Naive B cell (primary cell): Measurements from ENCODE around the gene TCERG1. TPM values are rescaled to one million over a fixed set of nuclear protein-coding genes. Genes with fewer than 3 reads are reported as not detected.

Experiments used
- ATAC-seq, 2 donors: fragments of 150-1000 bp; cut with Tn5 transposase; 2 replicates each; pipeline ENCODE4 v1.10.0; 2021; ENCODE audit warnings: low read depth in 2 of 2, mild to moderate bottlenecking in 2 of 2, moderate library complexity in 2 of 2
- DNase-seq: peaks from one replicate; pipeline ENCODE4 v3.0.0; 2022
- H3K27ac Mint-ChIP-seq, 6 donors: one replicate each; pipeline ENCODE4 v1.8.0; 2020 to 2022; ENCODE audit warnings: mild to moderate bottlenecking in 6 of 6, mixed read lengths in 6 of 6, moderate library complexity in 5 of 6, inconsistent platforms in 2 of 6
- H3K27me3 Mint-ChIP-seq, 3 donors: one replicate each; pipeline ENCODE4 v1.8.0; 2021 to 2022; ENCODE audit warnings: mixed read lengths in 3 of 3, mild to moderate bottlenecking in 1 of 3
- H3K36me3 Mint-ChIP-seq, 2 donors: one replicate each; pipeline ENCODE4 v1.8.0; 2020 to 2022; ENCODE audit warnings: mixed read lengths in 2 of 2, inconsistent platforms in 1 of 2, mild to moderate bottlenecking in 1 of 2
- H3K4me1 Mint-ChIP-seq, 3 donors: one replicate each; pipeline ENCODE4 v1.8.0; 2020 to 2022; ENCODE audit warnings: mixed read lengths in 3 of 3, inconsistent platforms in 1 of 3, mild to moderate bottlenecking in 1 of 3, moderate library complexity in 1 of 3
- H3K4me3 Mint-ChIP-seq, 8 donors: one replicate each; pipeline ENCODE4 v1.8.0; 2020 to 2022; ENCODE audit warnings: mild to moderate bottlenecking in 8 of 8, mixed read lengths in 8 of 8, moderate library complexity in 8 of 8, inconsistent platforms in 2 of 8
- H3K9me3 Mint-ChIP-seq, 7 donors: one replicate each; pipeline ENCODE4 v1.8.0; 2020 to 2022; ENCODE audit warnings: mixed read lengths in 7 of 7, mild to moderate bottlenecking in 5 of 7, inconsistent platforms in 2 of 7, moderate library complexity in 1 of 7
- polyA plus RNA-seq, 6 donors: library from polyadenylated mRNA; unstranded; fragments of 300-500 nt; fragmentation: Illumina TruSeq; gene quantifications; one replicate each; pipeline ENCODE4 v1.2.3, GENCODE V29; 2021; ENCODE audit warnings: low read depth in 6 of 6

TCERG1 gene
- polyA plus RNA-seq, 6 donors from 2014 or later, result 22.0 to 62.2 (median 44.3) TPM

DNA sequence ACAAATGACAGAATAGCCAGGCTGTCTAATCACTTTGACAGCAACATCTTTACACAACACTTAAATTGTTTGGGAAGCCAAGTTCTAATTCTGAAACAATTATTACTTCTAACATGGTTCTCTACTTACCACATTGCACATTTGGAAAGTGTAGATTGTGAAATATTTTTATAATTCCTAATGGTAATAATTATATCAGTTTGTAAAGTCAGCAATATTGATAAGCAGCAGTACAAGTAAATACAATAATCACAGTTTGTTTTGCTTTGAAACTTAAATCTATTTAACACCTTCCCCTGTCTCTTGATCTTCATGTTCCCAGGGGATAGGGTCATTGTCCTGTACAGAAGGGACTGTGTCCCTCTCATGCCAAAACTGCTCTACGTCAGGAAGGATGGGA, 67.4 kb downstream of the TCERG1 start:
- no peak for DNase-seq
- no peak overlapping the region for H3K4me3 Mint-ChIP-seq
- no peaks in the 10 kb centered on the region for H3K4me1 Mint-ChIP-seq
- no peak for ATAC-seq
- H3K36me3 Mint-ChIP-seq, result peaks cover 2 to 10% of the 10 kb centered on the region in 2 donors
- H3K27me3 Mint-ChIP-seq, result peaks cover 0 to 4% (median 0%) of the 10 kb centered on the region in 3 donors
- H3K9me3 Mint-ChIP-seq, result peaks cover 0 to under 1% (median 0%) of the 10 kb centered on the region in 7 donors
- no peak overlapping the region for H3K27ac Mint-ChIP-seq

DNA sequence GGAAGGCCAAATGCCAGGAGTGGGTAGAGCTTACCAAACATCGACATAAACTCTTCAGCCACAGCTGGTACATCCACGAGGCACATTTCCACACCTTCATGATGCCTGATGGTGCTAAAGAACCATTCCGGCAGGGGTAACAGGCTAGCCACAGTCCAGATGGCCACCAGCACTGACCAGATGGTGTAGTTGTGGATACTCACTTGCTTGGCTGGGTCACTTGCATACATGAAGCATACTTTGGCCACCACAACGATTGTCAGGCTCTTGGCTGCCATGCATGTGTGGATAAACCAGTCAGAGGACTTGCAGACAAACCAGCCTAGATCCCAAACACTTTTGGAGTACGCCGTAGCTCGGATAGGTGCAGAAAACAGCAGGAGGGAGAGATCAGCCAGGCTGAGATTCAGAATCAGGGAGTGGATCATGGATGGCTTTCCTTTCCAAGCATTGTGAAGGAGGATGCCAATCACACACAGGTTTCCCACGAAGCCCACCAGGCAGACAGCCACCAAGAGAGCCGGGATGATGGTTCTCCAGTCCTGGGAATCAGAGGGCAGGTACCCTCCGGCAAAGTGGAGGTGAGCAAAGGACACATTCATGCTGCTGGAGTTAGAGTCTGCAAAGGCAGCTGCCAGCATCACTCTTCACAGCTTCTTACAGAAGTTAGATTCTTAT, 68.5 kb downstream of the TCERG1 start:
- H3K4me3 Mint-ChIP-seq, result no peak overlapping the region
- H3K27ac Mint-ChIP-seq, result no peak overlapping the region
- H3K36me3 Mint-ChIP-seq, result peaks cover 0 to 7% of the 10 kb centered on the region in 2 donors
- H3K9me3 Mint-ChIP-seq, result peaks cover 0 to 2% (median 0%) of the 10 kb centered on the region in 7 donors
- H3K27me3 Mint-ChIP-seq, result peaks cover 0 to 5% (median 0%) of the 10 kb centered on the region in 3 donors
- no peaks in the 10 kb centered on the region for H3K4me1 Mint-ChIP-seq
- no peak for ATAC-seq
- DNase-seq, result no peak

DNA sequence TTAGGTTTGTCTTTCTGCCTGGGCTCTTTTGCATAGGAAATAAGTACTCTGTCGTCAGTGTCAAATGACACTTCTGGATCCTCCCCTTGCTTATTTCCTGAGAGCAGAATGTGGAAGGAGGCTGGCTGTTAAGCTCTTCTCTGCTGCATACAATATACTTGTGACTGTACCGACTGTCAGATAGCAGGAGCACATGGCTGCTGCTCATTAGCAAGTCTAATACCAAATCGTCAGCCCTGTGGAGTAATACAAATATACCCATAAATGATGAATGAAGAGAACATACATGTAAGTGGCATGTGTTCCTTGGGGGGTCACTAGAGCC, 69.0 kb downstream of the TCERG1 start, which contains the start of gene GPR151:
Gene GPR151, minus strand, starts transcription at position 40 of the 325 bp plus-strand sequence. CDS start 77 bp downstream, outside the sequence.
- Mint-ChIP-seq H3K4me1 (no peaks in the 10 kb centered on the region), H3K27me3 (peaks cover 0 to 7% (median 3%) of the 10 kb centered on the region in 3 donors), H3K9me3 (peaks cover 0 to 2% (median 0%) of the 10 kb centered on the region in 7 donors), H3K4me3 (no peak within 1 kb of the TSS), H3K36me3 (peaks cover 0 to 2% of the 10 kb centered on the region in 2 donors), H3K27ac (no peak within 1 kb of the TSS)
- ATAC-seq (peak in 1 of 2 donors; percentile 38), DNase-seq (no peak)

GRCh38 chr5:146519554-146519953, 72.4 kb downstream of the TCERG1 start:
- Mint-ChIP-seq H3K9me3 (peaks cover 0 to 2% (median 0%) of the 10 kb centered on the region in 7 donors), H3K36me3 (no peaks in the 10 kb centered on the region), H3K4me1 (no peaks in the 10 kb centered on the region), H3K27ac (no peak overlapping the region), H3K4me3 (no peak overlapping the region), H3K27me3 (peaks cover 9 to 24% (median 15%) of the 10 kb centered on the region in 3 donors)
- DNase-seq, result no peak
- no peak for ATAC-seq

DNA sequence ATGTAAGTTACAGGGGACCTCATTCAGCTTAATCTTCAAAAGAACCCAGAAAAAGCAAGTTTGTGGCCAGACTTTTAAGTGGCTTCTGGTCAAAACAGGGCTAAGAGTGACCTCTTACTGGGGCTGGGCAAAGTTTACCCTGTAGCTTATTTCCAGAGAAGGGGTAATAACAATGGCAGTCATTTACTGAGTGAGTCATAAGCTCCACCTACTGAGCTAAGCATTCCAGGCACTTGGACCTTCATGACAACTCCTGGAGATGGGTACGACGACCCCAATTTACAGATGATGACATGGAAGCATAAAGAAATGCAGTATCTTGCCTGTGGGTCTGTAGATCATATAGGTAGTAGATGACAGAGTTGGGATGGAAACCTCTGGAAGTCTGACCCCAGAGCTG, 73.6 kb downstream of the TCERG1 start:
- Mint-ChIP-seq H3K4me3 (no peak overlapping the region), H3K36me3 (no peaks in the 10 kb centered on the region), H3K27me3 (peaks cover 9 to 24% (median 15%) of the 10 kb centered on the region in 3 donors), H3K9me3 (peaks cover 0 to 2% (median 0%) of the 10 kb centered on the region in 7 donors), H3K27ac (no peak overlapping the region), H3K4me1 (no peaks in the 10 kb centered on the region)
- DNase-seq (no peak), ATAC-seq (no peak)

DNA sequence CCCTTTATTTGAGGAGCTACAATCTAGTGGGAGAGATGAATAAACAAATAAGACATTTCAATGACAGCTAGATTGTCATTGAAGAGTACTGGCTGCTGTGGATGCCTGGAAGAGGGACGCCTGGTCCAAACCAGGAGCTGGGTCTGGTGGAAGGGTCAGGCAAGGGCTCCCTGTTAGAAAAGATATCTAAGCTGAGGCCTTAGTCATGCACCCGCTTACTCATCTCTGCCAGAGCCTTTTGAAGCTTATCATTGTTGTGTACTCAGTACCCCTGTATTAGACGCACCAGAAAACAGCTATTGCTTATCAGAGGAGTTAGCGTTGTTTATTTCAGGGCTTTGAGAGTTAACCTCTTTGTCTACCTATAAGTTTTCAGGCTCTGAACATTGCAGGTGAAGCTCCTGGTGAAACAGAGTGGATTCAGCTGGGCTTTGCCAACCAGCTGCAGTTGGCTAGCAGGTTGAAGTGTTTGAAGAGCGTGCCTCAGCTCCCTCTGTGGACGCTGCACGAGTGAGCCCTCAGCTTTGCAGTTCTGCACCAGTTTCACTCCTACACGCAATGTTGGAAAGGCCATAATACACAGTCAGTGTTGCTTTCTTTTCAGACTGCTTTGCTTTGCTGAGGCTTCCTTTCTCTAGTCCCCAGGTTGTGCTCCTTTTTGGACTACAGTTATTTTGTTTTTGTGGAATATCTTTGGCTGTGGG, 74.4 kb downstream of the TCERG1 start:
- Mint-ChIP-seq H3K4me3 (no peak overlapping the region), H3K27ac (no peak overlapping the region), H3K4me1 (no peaks in the 10 kb centered on the region), H3K36me3 (no peaks in the 10 kb centered on the region), H3K27me3 (peaks cover 13 to 24% (median 15%) of the 10 kb centered on the region in 3 donors), H3K9me3 (peaks cover 0 to 2% (median 0%) of the 10 kb centered on the region in 7 donors)
- ATAC-seq (no peak), DNase-seq (no peak)

DNA sequence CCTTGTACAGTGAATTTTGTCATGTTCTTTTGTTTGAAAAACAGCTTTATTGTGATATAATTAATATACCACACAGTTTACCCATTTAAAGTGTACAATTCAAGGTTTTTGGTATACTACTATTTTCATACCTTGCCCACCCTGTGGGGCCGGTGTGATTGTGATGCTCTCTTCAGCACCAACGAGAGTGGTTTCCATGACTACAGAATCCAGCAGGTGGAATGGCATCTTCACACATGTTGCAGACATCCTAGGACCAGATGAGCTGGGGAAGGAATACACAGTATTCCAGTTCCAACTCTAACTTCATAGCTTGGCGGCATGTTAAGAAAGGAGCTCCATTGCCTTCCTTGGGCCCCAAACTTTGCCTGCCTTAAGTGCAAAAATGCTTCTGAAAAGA, 76.6 kb downstream of the TCERG1 start:
- no peak overlapping the region for H3K4me3 Mint-ChIP-seq

DNA sequence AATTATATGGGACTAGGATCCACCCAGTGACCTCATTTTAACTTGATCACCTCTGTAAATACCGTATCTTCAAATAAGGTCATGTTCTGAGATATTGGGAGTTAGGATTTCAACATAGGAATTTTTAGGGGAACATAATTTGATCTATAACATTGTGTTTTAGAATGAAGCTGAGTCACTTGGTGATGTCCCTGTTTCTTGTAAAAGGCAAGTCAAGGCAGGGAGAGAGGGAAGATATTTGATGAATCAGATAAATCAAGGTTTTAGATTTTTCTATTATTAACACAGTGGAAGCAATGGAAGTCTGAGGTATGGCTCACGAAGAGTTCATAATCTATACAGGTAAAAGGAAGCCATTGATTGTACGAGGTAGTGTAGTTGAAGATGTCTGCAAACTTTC, 80.7 kb downstream of the TCERG1 start:
- Mint-ChIP-seq H3K4me3 (no peak overlapping the region), H3K9me3 (no peaks in the 10 kb centered on the region), H3K4me1 (peaks cover 0 to 5% (median 0%) of the 10 kb centered on the region in 3 donors), H3K27ac (no peak overlapping the region), H3K36me3 (no peaks in the 10 kb centered on the region), H3K27me3 (peaks cover 4 to 20% (median 12%) of the 10 kb centered on the region in 3 donors)
- DNase-seq (no peak), ATAC-seq (no peak)

More for the DNA sequence above, 76.6 kb downstream of the TCERG1 start:
- H3K9me3 Mint-ChIP-seq, result peaks cover 0 to 2% (median 0%) of the 10 kb centered on the region in 7 donors
- DNase-seq, result no peak
- H3K36me3 Mint-ChIP-seq, result no peaks in the 10 kb centered on the region
- no peaks in the 10 kb centered on the region for H3K4me1 Mint-ChIP-seq
- peaks cover 13 to 39% (median 15%) of the 10 kb centered on the region in 3 donors for H3K27me3 Mint-ChIP-seq
- ATAC-seq, result no peak
- no peak overlapping the region for H3K27ac Mint-ChIP-seq

DNA sequence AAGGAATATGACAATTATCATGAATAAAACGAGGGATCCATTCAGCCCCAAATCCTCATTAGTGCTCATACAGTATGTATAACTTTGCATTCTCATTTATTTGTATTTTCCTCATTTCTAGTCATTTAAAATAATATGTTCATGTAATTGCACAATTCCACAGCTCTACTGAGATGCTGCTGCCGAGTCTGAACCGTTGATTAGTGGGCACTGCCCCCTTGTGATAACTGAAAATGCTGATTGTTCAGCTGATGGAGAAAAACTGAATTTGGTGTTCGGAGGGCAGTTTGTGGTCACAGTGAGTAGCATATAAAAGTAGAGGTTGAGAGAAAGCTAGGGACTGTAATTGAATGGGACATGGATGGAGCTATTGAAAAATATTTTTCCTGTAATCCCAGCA, 81.1 kb downstream of the TCERG1 start:
- Mint-ChIP-seq H3K9me3 (no peaks in the 10 kb centered on the region), H3K4me3 (no peak overlapping the region), H3K4me1 (peaks cover 1 to 5% (median 3%) of the 10 kb centered on the region in 3 donors), H3K27me3 (peaks cover 0 to 16% (median 10%) of the 10 kb centered on the region in 3 donors), H3K27ac (no peak overlapping the region), H3K36me3 (no peaks in the 10 kb centered on the region)
- DNase-seq (no peak), ATAC-seq (no peak)

GRCh38 chr5:146529984-146530383, 82.9 kb downstream of the TCERG1 start:
- Mint-ChIP-seq H3K4me1 (peaks cover 4 to 8% (median 7%) of the 10 kb centered on the region in 3 donors), H3K9me3 (no peaks in the 10 kb centered on the region), H3K4me3 (no peak overlapping the region), H3K27ac (peak overlapping the region in 2 of 6 donors; percentile 38 to 57), H3K27me3 (peaks cover 0 to 15% (median 8%) of the 10 kb centered on the region in 3 donors), H3K36me3 (no peaks in the 10 kb centered on the region)
- DNase-seq (no peak), ATAC-seq (peak; percentile 40 to 47)

- H3K4me1 Mint-ChIP-seq, result peaks cover 4 to 8% (median 7%) of the 10 kb centered on the region in 3 donors
- peaks cover 4 to 11% (median 6%) of the 10 kb centered on the region in 3 donors for H3K27me3 Mint-ChIP-seq
- H3K36me3 Mint-ChIP-seq, result no peaks in the 10 kb centered on the region
- H3K27ac Mint-ChIP-seq, result no peak overlapping the region
- DNase-seq (peak; percentile 32), ATAC-seq (peak; percentile 55 to 65)
- no peak overlapping the region for H3K4me3 Mint-ChIP-seq
- no peaks in the 10 kb centered on the region for H3K9me3 Mint-ChIP-seq
Observed at GRCh38 chr5:146533260-146533857, 86.2 kb downstream of the TCERG1 start.

GRCh38 chr5:146533882-146534281, 86.7 kb downstream of the TCERG1 start:
- no peak for DNase-seq
- peaks cover 4 to 8% (median 6%) of the 10 kb centered on the region in 3 donors for H3K27me3 Mint-ChIP-seq
- H3K27ac Mint-ChIP-seq, result no peak overlapping the region
- H3K4me3 Mint-ChIP-seq, result no peak overlapping the region
- no peaks in the 10 kb centered on the region for H3K9me3 Mint-ChIP-seq
- ATAC-seq, result no peak
- no peaks in the 10 kb centered on the region for H3K36me3 Mint-ChIP-seq
- H3K4me1 Mint-ChIP-seq, result peaks cover 4 to 8% (median 7%) of the 10 kb centered on the region in 3 donors

DNA sequence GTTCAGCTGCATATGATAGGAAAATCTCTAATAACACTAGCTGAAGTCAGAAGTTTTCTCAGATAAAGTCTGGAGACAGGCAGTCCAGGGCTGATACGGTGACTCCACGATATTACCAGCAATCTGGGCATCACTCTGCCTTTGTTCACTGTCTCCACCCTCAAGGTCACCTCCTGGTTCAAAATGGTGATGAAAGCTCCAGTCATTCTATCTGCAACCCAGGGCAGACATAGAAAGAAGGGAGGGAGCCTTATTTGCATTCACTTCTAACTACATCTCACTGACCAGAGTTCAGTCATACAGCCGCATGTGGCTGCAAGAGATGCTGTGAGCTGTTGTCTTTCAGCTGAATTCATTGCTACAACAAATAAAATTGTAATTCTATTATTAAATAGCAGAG, 91.3 kb downstream of the TCERG1 start:
- DNase-seq (no peak), ATAC-seq (no peak)
- Mint-ChIP-seq H3K36me3 (no peaks in the 10 kb centered on the region), H3K4me3 (no peak overlapping the region), H3K9me3 (no peaks in the 10 kb centered on the region), H3K27ac (no peak overlapping the region), H3K4me1 (peaks cover under 1 to 2% (median 1%) of the 10 kb centered on the region in 3 donors), H3K27me3 (peaks cover 14 to 18% (median 18%) of the 10 kb centered on the region in 3 donors)
